GM23338 (cell line): Measurements from ENCODE around the gene RSPH6A. TPM values are rescaled to one million over a fixed set of nuclear protein-coding genes. Genes with fewer than 3 reads are reported as not detected.

Experiments
- ATAC-seq: fragments of 200-7000 bp; cut with Tn5 transposase; 3 replicates; pipeline ENCODE4 v1.9.1; 2020
- DNase-seq: peaks from one replicate; pipeline ENCODE4 v3.0.0-alpha.2; 2015; ENCODE audit warnings: low spot score
- H2AFZ ChIP-seq: fragments of 200-600 bp; sonication (generic); 2 replicates; pipeline ENCODE4 v1.8.0; 2016; ENCODE audit warnings: antibody characterized with exemption, mild to moderate bottlenecking, moderate library complexity
- H3F3A ChIP-seq: fragments of 200-600 bp; sonication (generic); replicated peaks from 2 replicates; pipeline ENCODE4 v1.8.0; 2017; ENCODE audit warnings: antibody characterized with exemption, mixed run types, low read depth
- H3K27ac ChIP-seq: fragments of 200-600 bp; sonication (generic); 2 replicates; pipeline ENCODE4 v1.6.1; 2016; ENCODE audit warnings: low read depth
- H3K27me3 ChIP-seq: fragments of 200-600 bp; sonication (generic); 2 replicates; pipeline ENCODE4 v1.8.0; 2016; ENCODE audit warnings: mild to moderate bottlenecking, mixed run types, moderate library complexity; ENCODE audit not compliant: insufficient read depth
- H3K36me3 ChIP-seq: fragments of 200-600 bp; sonication (generic); 2 replicates; pipeline ENCODE4 v1.8.0; 2016; ENCODE audit warnings: mild to moderate bottlenecking; ENCODE audit not compliant: insufficient read depth
- H3K4me1 ChIP-seq: fragments of 200-600 bp; sonication (generic); 2 replicates; pipeline ENCODE4 v1.8.0; 2016; ENCODE audit warnings: mild to moderate bottlenecking, moderate library complexity; ENCODE audit not compliant: insufficient read depth
- H3K4me2 ChIP-seq: fragments of 200-600 bp; sonication (generic); 2 replicates; pipeline ENCODE4 v1.7.1; 2017; ENCODE audit warnings: mixed run types
- H3K4me3 ChIP-seq: fragments of 200-600 bp; sonication (generic); 2 replicates; pipeline ENCODE4 v1.6.1; 2016; ENCODE audit warnings: mixed run types
- H3K79me2 ChIP-seq: fragments of 200-600 bp; sonication (generic); replicated peaks from 2 replicates; pipeline ENCODE4 v1.8.0; 2017; ENCODE audit warnings: mild to moderate bottlenecking; ENCODE audit not compliant: insufficient read depth
- H3K9me2 ChIP-seq: fragments of 200-600 bp; sonication (generic); 2 replicates; pipeline ENCODE4 v1.8.0; 2017; ENCODE audit not compliant: insufficient read depth
- H4K20me1 ChIP-seq: fragments of 200-600 bp; sonication (generic); replicated peaks from 2 replicates; pipeline ENCODE4 v1.8.0; 2017; ENCODE audit warnings: mild to moderate bottlenecking; ENCODE audit not compliant: insufficient read depth
- H3K27ac Mint-ChIP-seq: 2 replicates; pipeline ENCODE4 v1.8.0; 2020; ENCODE audit warnings: inconsistent platforms, mild to moderate bottlenecking, moderate library complexity, mixed read lengths
- H3K27me3 Mint-ChIP-seq: 3 replicates; pipeline ENCODE4 v1.8.0; 2022; ENCODE audit warnings: low read depth, mild to moderate bottlenecking, moderate library complexity, mixed read lengths, inconsistent platforms; ENCODE audit not compliant: insufficient read depth, poor library complexity
- H3K36me3 Mint-ChIP-seq: 3 replicates; pipeline ENCODE4 v1.8.0; 2021; ENCODE audit warnings: low read depth, mild to moderate bottlenecking, inconsistent platforms, moderate library complexity, mixed read lengths
- H3K4me1 Mint-ChIP-seq: 3 replicates; pipeline ENCODE4 v1.8.0; 2020; ENCODE audit warnings: mild to moderate bottlenecking, inconsistent platforms, mixed read lengths
- H3K4me3 Mint-ChIP-seq: 3 replicates; pipeline ENCODE4 v1.8.0; 2021; ENCODE audit warnings: moderate library complexity, mild to moderate bottlenecking, inconsistent platforms, mixed read lengths
- H3K9me3 Mint-ChIP-seq: 3 replicates; pipeline ENCODE4 v1.8.0; 2020; ENCODE audit warnings: moderate library complexity, mild to moderate bottlenecking, inconsistent platforms, mixed read lengths
- CREB1 ChIP-seq: fragments of 250-450 bp; sonication (Bioruptor Pico); IDR thresholded peaks from 2 replicates; pipeline ENCODE4 v1.5.0; 2020; ENCODE audit warnings: low read depth, mild to moderate bottlenecking, moderate library complexity
- CTCF ChIP-seq, 2 experiments: fragments of 200-600 bp in 1 of 2; sonication (generic) in 1 of 2; conservative IDR thresholded peaks; 2 replicates each; pipeline versions ENCODE4 v1.5.1 to v1.6.1; 2016 to 2017; ENCODE audit warnings: antibody characterized with exemption in 2 of 2, low read depth in 2 of 2, mild to moderate bottlenecking in 2 of 2, moderate library complexity in 1 of 2
- EZH2 ChIP-seq: fragments of 200-600 bp; sonication (generic); IDR thresholded peaks from one replicate; pipeline ENCODE4 v1.8.0; 2017; ENCODE audit warnings: antibody characterized with exemption, mild to moderate bottlenecking, low read depth; ENCODE audit not compliant: unreplicated experiment
- NANOG ChIP-seq: IDR thresholded peaks from 2 replicates; pipeline ENCODE4 v1.6.1; 2016; ENCODE audit warnings: antibody characterized with exemption, borderline replicate concordance
- POLR2AphosphoS5 ChIP-seq: IDR thresholded peaks from 2 replicates; pipeline ENCODE4 v1.6.1; 2016; ENCODE audit warnings: antibody characterized with exemption, low read depth
- STAT1 ChIP-seq: IDR thresholded peaks from one replicate; pipeline ENCODE4 v1.6.1; 2016; ENCODE audit warnings: antibody characterized with exemption; ENCODE audit not compliant: unreplicated experiment
- ZNF114 ChIP-seq: fragments of 250-450 bp; sonication (Bioruptor Pico); IDR thresholded peaks from 2 replicates; pipeline ENCODE4 v1.5.0; 2020; ENCODE audit warnings: mild to moderate bottlenecking, moderate library complexity
- ZNF331 ChIP-seq: fragments of 250-450 bp; sonication (Bioruptor Pico); IDR thresholded peaks from 2 replicates; pipeline ENCODE4 v1.5.0; 2020; ENCODE audit warnings: low read depth, mild to moderate bottlenecking, moderate library complexity
- polyA plus RNA-seq: library from polyadenylated mRNA; unstranded; fragments of >200 nt; fragmentation: Nextera tagmentation; extraction: Ambion mirVana; gene quantifications from 2 replicates; pipeline ENCODE4 v1.2.1, GENCODE V29; 2016
- total RNA-seq: library from RNA; depleted of rRNA; stranded (reverse); fragments of >200 nt; shearing (Covaris generic); gene quantifications from 2 replicates; pipeline ENCODE4 v1.2.3, GENCODE V29; 2014
- TF ChIP-seq, protein P1 (sequence below): IDR thresholded peaks from one replicate; pipeline ENCODE4 v1.6.1; 2018; ENCODE audit warnings: antibody characterized with exemption; ENCODE audit not compliant: unreplicated experiment
- TF ChIP-seq, protein P2 (sequence below): fragments of 250-450 bp; sonication (Bioruptor Pico); IDR thresholded peaks from 2 replicates; pipeline ENCODE4 v1.5.0; 2020; ENCODE audit warnings: mild to moderate bottlenecking, moderate library complexity
- TF ChIP-seq, protein P3 (sequence below): IDR thresholded peaks from 2 replicates; pipeline ENCODE4 v1.6.1; 2016; ENCODE audit warnings: antibody characterized with exemption

Gene RSPH6A
- total and polyA plus RNA-seq, 2 experiments from 2014 or later, result 0.11 to 0.21 TPM

- H3K9me3 Mint-ChIP-seq, result no peaks in the 10 kb centered on the region; the same call in 2 of the 3 replicates
- no peak overlapping the region for H2AFZ ChIP-seq
- H3F3A ChIP-seq, result peaks cover 29% of the 10 kb centered on the region
- peaks cover 3% of the 10 kb centered on the region; the same call in 1 of the 2 replicates for H4K20me1 ChIP-seq
- H3K79me2 ChIP-seq, result no peaks in the 10 kb centered on the region
- H3K27ac Mint-ChIP-seq, result peak overlapping the region; percentile 99
- H3K4me1 Mint-ChIP-seq, result peaks cover 20% of the 10 kb centered on the region
- H3K4me1 ChIP-seq, result peaks cover 20% of the 10 kb centered on the region
- H3K9me2 ChIP-seq, result no peaks in the 10 kb centered on the region
- ATAC-seq, result peak; percentile 61
- TF ChIP-seq EZH2 (no peak), POLR2AphosphoS5 (peak; percentile 91), NANOG (no peak), STAT1 (no peak), CREB1 (0 out of 2 replicates have a peak, but pooled peaks have one; percentile 57), ZNF114 (CRISPR knock-in tag) (no peak), ZNF331 (CRISPR knock-in tag) (no peak), CTCF (conservative IDR thresholded peaks at IDR 0.05; ENCODE audit: low read depth in 2 of 2) (peak; percentile 68 to 79)
- TF ChIP-seq, protein P1, sequence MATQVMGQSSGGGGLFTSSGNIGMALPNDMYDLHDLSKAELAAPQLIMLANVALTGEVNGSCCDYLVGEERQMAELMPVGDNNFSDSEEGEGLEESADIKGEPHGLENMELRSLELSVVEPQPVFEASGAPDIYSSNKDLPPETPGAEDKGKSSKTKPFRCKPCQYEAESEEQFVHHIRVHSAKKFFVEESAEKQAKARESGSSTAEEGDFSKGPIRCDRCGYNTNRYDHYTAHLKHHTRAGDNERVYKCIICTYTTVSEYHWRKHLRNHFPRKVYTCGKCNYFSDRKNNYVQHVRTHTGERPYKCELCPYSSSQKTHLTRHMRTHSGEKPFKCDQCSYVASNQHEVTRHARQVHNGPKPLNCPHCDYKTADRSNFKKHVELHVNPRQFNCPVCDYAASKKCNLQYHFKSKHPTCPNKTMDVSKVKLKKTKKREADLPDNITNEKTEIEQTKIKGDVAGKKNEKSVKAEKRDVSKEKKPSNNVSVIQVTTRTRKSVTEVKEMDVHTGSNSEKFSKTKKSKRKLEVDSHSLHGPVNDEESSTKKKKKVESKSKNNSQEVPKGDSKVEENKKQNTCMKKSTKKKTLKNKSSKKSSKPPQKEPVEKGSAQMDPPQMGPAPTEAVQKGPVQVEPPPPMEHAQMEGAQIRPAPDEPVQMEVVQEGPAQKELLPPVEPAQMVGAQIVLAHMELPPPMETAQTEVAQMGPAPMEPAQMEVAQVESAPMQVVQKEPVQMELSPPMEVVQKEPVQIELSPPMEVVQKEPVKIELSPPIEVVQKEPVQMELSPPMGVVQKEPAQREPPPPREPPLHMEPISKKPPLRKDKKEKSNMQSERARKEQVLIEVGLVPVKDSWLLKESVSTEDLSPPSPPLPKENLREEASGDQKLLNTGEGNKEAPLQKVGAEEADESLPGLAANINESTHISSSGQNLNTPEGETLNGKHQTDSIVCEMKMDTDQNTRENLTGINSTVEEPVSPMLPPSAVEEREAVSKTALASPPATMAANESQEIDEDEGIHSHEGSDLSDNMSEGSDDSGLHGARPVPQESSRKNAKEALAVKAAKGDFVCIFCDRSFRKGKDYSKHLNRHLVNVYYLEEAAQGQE, result no peak
- TF ChIP-seq, protein P2, sequence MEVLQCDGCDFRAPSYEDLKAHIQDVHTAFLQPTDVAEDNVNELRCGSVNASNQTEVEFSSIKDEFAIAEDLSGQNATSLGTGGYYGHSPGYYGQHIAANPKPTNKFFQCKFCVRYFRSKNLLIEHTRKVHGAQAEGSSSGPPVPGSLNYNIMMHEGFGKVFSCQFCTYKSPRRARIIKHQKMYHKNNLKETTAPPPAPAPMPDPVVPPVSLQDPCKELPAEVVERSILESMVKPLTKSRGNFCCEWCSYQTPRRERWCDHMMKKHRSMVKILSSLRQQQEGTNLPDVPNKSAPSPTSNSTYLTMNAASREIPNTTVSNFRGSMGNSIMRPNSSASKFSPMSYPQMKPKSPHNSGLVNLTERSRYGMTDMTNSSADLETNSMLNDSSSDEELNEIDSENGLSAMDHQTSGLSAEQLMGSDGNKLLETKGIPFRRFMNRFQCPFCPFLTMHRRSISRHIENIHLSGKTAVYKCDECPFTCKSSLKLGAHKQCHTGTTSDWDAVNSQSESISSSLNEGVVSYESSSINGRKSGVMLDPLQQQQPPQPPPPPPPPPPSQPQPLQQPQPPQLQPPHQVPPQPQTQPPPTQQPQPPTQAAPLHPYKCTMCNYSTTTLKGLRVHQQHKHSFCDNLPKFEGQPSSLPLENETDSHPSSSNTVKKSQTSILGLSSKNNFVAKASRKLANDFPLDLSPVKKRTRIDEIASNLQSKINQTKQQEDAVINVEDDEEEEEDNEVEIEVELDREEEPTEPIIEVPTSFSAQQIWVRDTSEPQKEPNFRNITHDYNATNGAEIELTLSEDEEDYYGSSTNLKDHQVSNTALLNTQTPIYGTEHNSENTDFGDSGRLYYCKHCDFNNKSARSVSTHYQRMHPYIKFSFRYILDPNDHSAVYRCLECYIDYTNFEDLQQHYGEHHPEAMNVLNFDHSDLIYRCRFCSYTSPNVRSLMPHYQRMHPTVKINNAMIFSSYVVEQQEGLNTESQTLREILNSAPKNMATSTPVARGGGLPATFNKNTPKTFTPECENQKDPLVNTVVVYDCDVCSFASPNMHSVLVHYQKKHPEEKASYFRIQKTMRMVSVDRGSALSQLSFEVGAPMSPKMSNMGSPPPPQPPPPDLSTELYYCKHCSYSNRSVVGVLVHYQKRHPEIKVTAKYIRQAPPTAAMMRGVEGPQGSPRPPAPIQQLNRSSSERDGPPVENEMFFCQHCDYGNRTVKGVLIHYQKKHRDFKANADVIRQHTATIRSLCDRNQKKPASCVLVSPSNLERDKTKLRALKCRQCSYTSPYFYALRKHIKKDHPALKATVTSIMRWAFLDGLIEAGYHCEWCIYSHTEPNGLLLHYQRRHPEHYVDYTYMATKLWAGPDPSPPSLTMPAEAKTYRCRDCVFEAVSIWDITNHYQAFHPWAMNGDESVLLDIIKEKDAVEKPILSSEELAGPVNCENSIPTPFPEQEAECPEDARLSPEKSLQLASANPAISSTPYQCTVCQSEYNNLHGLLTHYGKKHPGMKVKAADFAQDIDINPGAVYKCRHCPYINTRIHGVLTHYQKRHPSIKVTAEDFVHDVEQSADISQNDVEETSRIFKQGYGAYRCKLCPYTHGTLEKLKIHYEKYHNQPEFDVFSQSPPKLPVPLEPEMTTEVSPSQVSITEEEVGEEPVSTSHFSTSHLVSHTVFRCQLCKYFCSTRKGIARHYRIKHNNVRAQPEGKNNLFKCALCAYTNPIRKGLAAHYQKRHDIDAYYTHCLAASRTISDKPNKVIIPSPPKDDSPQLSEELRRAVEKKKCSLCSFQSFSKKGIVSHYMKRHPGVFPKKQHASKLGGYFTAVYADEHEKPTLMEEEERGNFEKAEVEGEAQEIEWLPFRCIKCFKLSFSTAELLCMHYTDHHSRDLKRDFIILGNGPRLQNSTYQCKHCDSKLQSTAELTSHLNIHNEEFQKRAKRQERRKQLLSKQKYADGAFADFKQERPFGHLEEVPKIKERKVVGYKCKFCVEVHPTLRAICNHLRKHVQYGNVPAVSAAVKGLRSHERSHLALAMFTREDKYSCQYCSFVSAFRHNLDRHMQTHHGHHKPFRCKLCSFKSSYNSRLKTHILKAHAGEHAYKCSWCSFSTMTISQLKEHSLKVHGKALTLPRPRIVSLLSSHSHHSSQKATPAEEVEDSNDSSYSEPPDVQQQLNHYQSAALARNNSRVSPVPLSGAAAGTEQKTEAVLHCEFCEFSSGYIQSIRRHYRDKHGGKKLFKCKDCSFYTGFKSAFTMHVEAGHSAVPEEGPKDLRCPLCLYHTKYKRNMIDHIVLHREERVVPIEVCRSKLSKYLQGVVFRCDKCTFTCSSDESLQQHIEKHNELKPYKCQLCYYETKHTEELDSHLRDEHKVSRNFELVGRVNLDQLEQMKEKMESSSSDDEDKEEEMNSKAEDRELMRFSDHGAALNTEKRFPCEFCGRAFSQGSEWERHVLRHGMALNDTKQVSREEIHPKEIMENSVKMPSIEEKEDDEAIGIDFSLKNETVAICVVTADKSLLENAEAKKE (CRISPR knock-in tag), result no peak
- TF ChIP-seq, protein P3, sequence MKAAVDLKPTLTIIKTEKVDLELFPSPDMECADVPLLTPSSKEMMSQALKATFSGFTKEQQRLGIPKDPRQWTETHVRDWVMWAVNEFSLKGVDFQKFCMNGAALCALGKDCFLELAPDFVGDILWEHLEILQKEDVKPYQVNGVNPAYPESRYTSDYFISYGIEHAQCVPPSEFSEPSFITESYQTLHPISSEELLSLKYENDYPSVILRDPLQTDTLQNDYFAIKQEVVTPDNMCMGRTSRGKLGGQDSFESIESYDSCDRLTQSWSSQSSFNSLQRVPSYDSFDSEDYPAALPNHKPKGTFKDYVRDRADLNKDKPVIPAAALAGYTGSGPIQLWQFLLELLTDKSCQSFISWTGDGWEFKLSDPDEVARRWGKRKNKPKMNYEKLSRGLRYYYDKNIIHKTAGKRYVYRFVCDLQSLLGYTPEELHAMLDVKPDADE, result 0 out of 2 replicates have a peak, but pooled peaks have one; percentile 34
- no peaks in the 10 kb centered on the region for H3K27me3 ChIP-seq
- peak overlapping the region; percentile 97 for H3K27ac ChIP-seq
- peak overlapping the region; percentile 91 for H3K4me3 Mint-ChIP-seq
- H3K4me2 ChIP-seq, result peak overlapping the region; percentile 99
- H3K27me3 Mint-ChIP-seq, result peaks cover 35% of the 10 kb centered on the region
- peak; percentile 99 for DNase-seq
- H3K4me3 ChIP-seq, result peak overlapping the region; percentile 76
- H3K36me3 Mint-ChIP-seq, result peaks cover 23% of the 10 kb centered on the region
- 0 out of 2 replicates have a peak, but pooled peaks cover 3% of the 10 kb centered on the region for H3K36me3 ChIP-seq
Measured at GRCh38 chr19:45770192-45771101, 44.7 kb downstream of the RSPH6A start.
